Measurements from ENCODE around the gene TXN.
"Not testable (repeated sequence)": the region's sequence is repeated elsewhere in the genome, so short reads cannot be mapped to it uniquely, and the experiment has no call there.

Gene TXN

GRCh38 chr9:110255463-110256379, 586 bp downstream of the TXN start:
- peak; percentile 43 for DNase-seq

GRCh38 chr9:110255034-110255462, 1.3 kb downstream of the TXN start:
- DNase-seq = peak; percentile 43

- DNase-seq = no peak
Measured at GRCh38 chr9:110254500-110254899, 1.8 kb downstream of the TXN start.

- no peak for DNase-seq
Measured at GRCh38 chr9:110252509-110253139, 3.7 kb downstream of the TXN start.

- DNase-seq = not testable (repeated sequence)
Measured at GRCh38 chr9:110251770-110252169, 4.5 kb downstream of the TXN start.

- no peak for DNase-seq
Measured at GRCh38 chr9:110251212-110251611, 5.1 kb downstream of the TXN start.

- DNase-seq = no peak
Measured at GRCh38 chr9:110249603-110250002, 6.7 kb downstream of the TXN start.

- no peak for DNase-seq
Measured at GRCh38 chr9:110248361-110248760, 7.9 kb downstream of the TXN start.

- DNase-seq = no peak
Measured at GRCh38 chr9:110246214-110246613, 10.1 kb downstream of the TXN start.

GRCh38 chr9:110244616-110245015, 11.7 kb downstream of the TXN start:
- no peak for DNase-seq

- DNase-seq = no peak
Measured at GRCh38 chr9:110241858-110242321, 14.4 kb downstream of the TXN start.

GRCh38 chr9:110241260-110241857, 14.9 kb downstream of the TXN start:
- DNase-seq = no peak

GRCh38 chr9:110240198-110240597, 16.1 kb downstream of the TXN start:
- no peak for DNase-seq

GRCh38 chr9:110228321-110228720, 28.0 kb downstream of the TXN start:
- DNase-seq = no peak

GRCh38 chr9:110224583-110224982, 31.7 kb downstream of the TXN start:
- no peak for DNase-seq

GRCh38 chr9:110220809-110221208, 35.5 kb downstream of the TXN start:
- no peak for DNase-seq

GRCh38 chr9:110217656-110218099, 38.6 kb downstream of the TXN start:
- DNase-seq = peak; percentile 38

GRCh38 chr9:110214586-110215355, 41.5 kb downstream of the TXN start:
- DNase-seq = no peak

GRCh38 chr9:110214090-110214489, 42.2 kb downstream of the TXN start:
- no peak for DNase-seq

GRCh38 chr9:110213413-110214044, 42.8 kb downstream of the TXN start:
- DNase-seq = no peak

GRCh38 chr9:110208031-110208430, 48.3 kb downstream of the TXN start, which contains the start of gene C9orf152:
Gene C9orf152 (minus strand): TSS chr9:110208159. CDS start chr9:110207579, 580 bp downstream.
- DNase-seq = no peak

GRCh38 chr9:110207071-110207641, 49.2 kb downstream of the TXN start:
- no peak for DNase-seq

All from NCI-H748 treated with DMSO at 0.1 percent for 48 hours (cell line).